ENCODE results near the gene TRIM6.

DNA sequence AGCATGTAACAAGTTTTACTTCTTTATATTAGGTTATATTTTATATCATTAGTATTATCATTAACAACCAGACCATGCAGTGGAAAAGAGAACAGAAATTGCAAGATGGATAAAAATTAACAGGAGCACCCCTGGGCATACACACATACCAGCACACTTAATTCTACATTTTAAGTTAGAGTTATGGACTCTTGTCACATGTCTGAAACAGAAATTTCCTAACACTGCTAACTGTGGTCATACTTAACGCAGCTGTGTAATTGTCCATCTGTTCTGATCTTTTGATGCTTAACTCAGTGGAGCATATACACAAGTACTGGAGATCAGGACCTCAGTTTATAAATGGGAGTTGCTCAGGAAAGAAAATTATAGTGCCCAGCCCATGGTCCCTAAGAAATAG is 48.5 kb upstream of the TRIM6 start:
- TF ChIP-seq CTCF (conservative IDR thresholded peaks at IDR 0.05; ENCODE audit: low read length) (no peak), EZH2phosphoT487 (IDR thresholded peaks at IDR 0.05; ENCODE audit: borderline replicate concordance) (no peak)
